Activated CD4-positive, alpha-beta T cell treated with anti-CD3 and anti-CD28 coated beads, Interleukin-2, amount 10 ng/mL, durations not matched to agents 7 days and 5 days (primary cell): ENCODE results near the gene MYMX. TPM values are rescaled to one million over a fixed set of nuclear protein-coding genes. Genes with fewer than 3 reads are reported as not detected.

Source experiments
- CTCF ChIA-PET: fragments of 350-600 bp; sonication (Branson Sonifier 250); formaldehyde crosslinking; loops from one replicate; lab custom pipeline; 2021; ENCODE audit warnings: antibody characterized with exemption; lab: Charles Lee
- POLR2A ChIA-PET: fragments of 350-600 bp; sonication (Branson Sonifier 250); formaldehyde crosslinking; loops from one replicate; lab custom pipeline; 2021; ENCODE audit warnings: antibody characterized with exemption; lab: Charles Lee
- DNase-seq: peaks from one replicate; pipeline ENCODE4 v3.0.0-alpha.2; 2020
- H3K27ac Mint-ChIP-seq: one replicate; pipeline ENCODE4 v1.8.0; 2021; ENCODE audit warnings: mild to moderate bottlenecking, moderate library complexity, mixed read lengths
- H3K27me3 Mint-ChIP-seq: one replicate; pipeline ENCODE4 v1.8.0; 2021; ENCODE audit warnings: mixed read lengths
- H3K36me3 Mint-ChIP-seq: one replicate; pipeline ENCODE4 v1.8.0; 2021; ENCODE audit warnings: low read depth, mixed read lengths
- H3K4me1 Mint-ChIP-seq: one replicate; pipeline ENCODE4 v1.8.0; 2021; ENCODE audit warnings: mixed read lengths
- H3K4me3 Mint-ChIP-seq: one replicate; pipeline ENCODE4 v1.8.0; 2021; ENCODE audit warnings: mild to moderate bottlenecking, moderate library complexity, mixed read lengths
- H3K9me3 Mint-ChIP-seq: one replicate; pipeline ENCODE4 v1.8.0; 2021; ENCODE audit warnings: mixed read lengths
- total RNA-seq, 2 experiments: library from RNA; stranded (reverse); gene quantifications; one replicate each; pipeline ENCODE4 v1.2.3, GENCODE V29; 2021

The MYMX gene
- total RNA-seq, 2 experiments from 2014 or later: not detected

GRCh38 chr6:44211284-44211683 lies 5.4 kb upstream of the MYMX start:
- POLR2A ChIA-PET: no interaction called here
- Mint-ChIP-seq H3K27me3 (peaks cover 13% of the 10 kb centered on the region), H3K36me3 (no peaks in the 10 kb centered on the region), H3K4me3 (no peak overlapping the region), H3K27ac (no peak overlapping the region), H3K9me3 (no peaks in the 10 kb centered on the region), H3K4me1 (no peaks in the 10 kb centered on the region)
- no peak for DNase-seq
- CTCF ChIA-PET: interaction anchor here (0.5 to 1.6 kb wide), 5 partner anchors 10 to 37 kb away, joined by 3 to 7 read pairs (median 4); no protein-coding TSS in a partner anchor

- no peaks in the 10 kb centered on the region for H3K36me3 Mint-ChIP-seq
- no peak overlapping the region for H3K4me3 Mint-ChIP-seq
- no peaks in the 10 kb centered on the region for H3K9me3 Mint-ChIP-seq
- peaks cover 18% of the 10 kb centered on the region for H3K27me3 Mint-ChIP-seq
- POLR2A ChIA-PET: no interaction called here
- DNase-seq: no peak
- CTCF ChIA-PET: no interaction called here
- peaks cover 6% of the 10 kb centered on the region for H3K4me1 Mint-ChIP-seq
- no peak overlapping the region for H3K27ac Mint-ChIP-seq
Measured at GRCh38 chr6:44214307-44214706, 2.4 kb upstream of the MYMX start.

- H3K27me3 Mint-ChIP-seq: peaks cover 15% of the 10 kb centered on the region
- ChIA-PET CTCF (interaction anchor here (1.1 kb wide), 1 partner anchor 20 kb away, joined by 4 read pairs; no protein-coding TSS in a partner anchor), POLR2A (no interaction called here)
- H3K36me3 Mint-ChIP-seq: no peaks in the 10 kb centered on the region
- DNase-seq: no peak
- no peaks in the 10 kb centered on the region for H3K9me3 Mint-ChIP-seq
- peaks cover 23% of the 10 kb centered on the region for H3K4me1 Mint-ChIP-seq
- H3K27ac Mint-ChIP-seq: no peak overlapping the region
- H3K4me3 Mint-ChIP-seq: no peak overlapping the region
Measured at GRCh38 chr6:44217332-44218143, 812 bp downstream of the MYMX start.

DNA sequence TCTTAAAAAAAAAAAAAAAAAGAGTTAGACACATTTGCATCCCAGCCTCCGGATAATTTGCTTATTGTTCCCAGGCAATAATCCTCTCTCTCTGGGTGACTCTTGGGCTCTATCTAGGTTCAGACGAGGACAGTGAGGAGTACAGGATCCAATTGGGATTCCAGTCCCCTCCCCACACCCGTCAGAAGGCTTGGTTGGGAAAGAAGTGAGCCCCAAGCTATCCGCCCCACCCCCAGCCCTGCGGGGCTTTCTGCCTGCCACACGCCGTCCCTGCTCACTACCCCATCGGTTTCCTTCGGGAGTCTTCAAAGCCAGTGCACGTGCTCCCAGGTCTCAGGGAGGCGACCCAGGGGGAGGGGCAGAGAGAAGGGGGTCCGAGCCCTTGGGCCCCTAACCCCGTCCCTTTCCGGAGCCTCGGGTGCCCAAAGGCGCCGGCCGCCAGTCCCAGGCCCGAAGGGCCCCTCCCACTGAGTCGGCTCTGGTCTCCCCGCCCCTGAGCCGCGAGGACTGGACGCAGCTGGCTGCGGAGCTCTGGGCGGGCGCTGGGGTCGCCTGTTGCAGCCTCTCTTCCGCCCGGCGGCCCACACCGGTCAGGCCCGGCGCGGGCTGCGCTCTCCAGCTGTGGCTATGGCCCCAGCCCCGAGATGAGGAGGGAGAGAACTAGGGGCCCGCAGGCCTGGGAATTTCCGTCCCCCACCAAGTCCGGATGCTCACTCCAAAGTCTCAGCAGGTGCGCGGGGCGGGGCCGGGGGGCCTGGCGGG lies 2.5 kb downstream of the MYMX start:
- POLR2A ChIA-PET: no interaction called here
- no peak for DNase-seq
- H3K4me1 Mint-ChIP-seq: peaks cover 33% of the 10 kb centered on the region
- no peak overlapping the region for H3K27ac Mint-ChIP-seq
- no peaks in the 10 kb centered on the region for H3K36me3 Mint-ChIP-seq
- H3K4me3 Mint-ChIP-seq: no peak overlapping the region
- peaks cover 11% of the 10 kb centered on the region for H3K27me3 Mint-ChIP-seq
- no peaks in the 10 kb centered on the region for H3K9me3 Mint-ChIP-seq
- CTCF ChIA-PET: interaction anchor here (0.7 to 1.1 kb wide), 3 partner anchors 15 to 46 kb away, joined by 3 to 4 read pairs (median 3); no protein-coding TSS in a partner anchor

- ChIA-PET POLR2A (no interaction called here), CTCF (interaction anchor here (1.0 to 1.8 kb wide), 3 partner anchors 35 to 126 kb away, joined by 3 to 7 read pairs (median 3); no protein-coding TSS in a partner anchor)
- peak overlapping the region; percentile 16 for H3K4me3 Mint-ChIP-seq
Measured at GRCh38 chr6:44219815-44220784, 3.4 kb downstream of the MYMX start.

DNA sequence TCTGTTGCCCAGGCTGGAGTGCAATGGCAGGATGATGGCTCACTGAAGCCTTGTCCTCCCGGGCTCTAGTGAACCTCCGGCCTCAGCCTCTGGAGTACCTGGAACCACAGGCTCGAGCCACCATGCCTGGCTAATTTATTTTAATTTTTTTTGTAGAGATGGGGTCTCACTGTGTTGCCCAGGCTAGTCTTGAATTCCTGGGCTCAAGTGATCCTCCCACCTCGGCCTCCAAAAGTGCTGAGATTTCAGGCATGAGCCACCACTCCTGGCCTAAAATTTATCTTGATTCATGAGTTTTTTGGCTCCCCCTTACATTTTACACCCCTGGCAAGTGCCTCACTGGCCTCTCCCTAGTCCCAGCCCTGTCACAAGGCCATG lies 4.2 kb downstream of the MYMX start:
- no peak for DNase-seq
- CTCF ChIA-PET: interaction anchor here (0.6 to 1.9 kb wide), 13 partner anchors 9 to 452 kb away, joined by 3 to 11 read pairs (median 3); partner anchors contain the start of genes MRPL14 and TMEM63B
- H3K27ac Mint-ChIP-seq: peak overlapping the region; percentile 46
- no peaks in the 10 kb centered on the region for H3K36me3 Mint-ChIP-seq
- peaks cover 11% of the 10 kb centered on the region for H3K27me3 Mint-ChIP-seq
- peaks cover 44% of the 10 kb centered on the region for H3K4me1 Mint-ChIP-seq
- H3K4me3 Mint-ChIP-seq: peak overlapping the region; percentile 20
- no peaks in the 10 kb centered on the region for H3K9me3 Mint-ChIP-seq
- POLR2A ChIA-PET: no interaction called here

More at GRCh38 chr6:44219815-44220784, 3.4 kb downstream of the MYMX start:
- Mint-ChIP-seq H3K4me1 (peaks cover 41% of the 10 kb centered on the region), H3K27me3 (peaks cover 11% of the 10 kb centered on the region), H3K36me3 (no peaks in the 10 kb centered on the region), H3K27ac (no peak overlapping the region), H3K9me3 (no peaks in the 10 kb centered on the region)
- no peak for DNase-seq

DNA sequence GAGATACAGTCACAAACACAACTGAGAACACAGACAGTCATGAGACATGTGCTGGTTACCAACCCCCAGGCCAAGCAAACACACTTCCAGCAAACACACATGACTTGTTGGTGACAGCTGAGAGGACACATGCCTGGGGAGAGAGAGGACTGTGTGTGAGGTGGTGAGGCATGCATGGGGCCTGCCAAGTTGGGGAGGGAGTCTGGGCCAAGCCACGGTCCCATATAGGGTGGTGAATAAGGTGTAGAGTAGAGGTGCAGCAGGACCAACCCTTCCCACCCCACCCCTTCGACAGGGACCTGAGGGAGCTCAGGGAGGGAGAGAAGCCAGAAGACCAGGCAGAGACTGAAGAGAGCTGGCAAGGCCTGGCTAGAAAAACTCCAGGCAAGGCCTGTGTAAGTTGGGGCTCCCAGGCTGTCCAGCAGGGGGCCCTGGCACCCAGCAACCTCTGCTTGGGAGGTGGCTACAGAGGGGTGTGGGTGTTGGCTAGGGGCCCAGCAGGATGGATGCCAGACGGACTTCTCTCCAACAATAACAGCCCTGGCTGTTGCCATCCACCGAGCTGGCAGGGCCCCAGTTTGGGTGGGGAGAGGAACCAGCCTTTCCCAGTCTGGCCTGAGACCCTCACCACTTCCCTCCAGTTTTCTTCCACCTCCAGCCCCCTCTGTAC lies 4.7 kb downstream of the MYMX start:
- CTCF ChIA-PET: interaction anchor here (0.6 to 1.9 kb wide), 12 partner anchors 8 to 452 kb away, joined by 3 to 11 read pairs (median 3); partner anchors contain the start of genes MRPL14 and TMEM63B
- peak overlapping the region; percentile 46 for H3K27ac Mint-ChIP-seq
- H3K9me3 Mint-ChIP-seq: no peaks in the 10 kb centered on the region
- H3K4me3 Mint-ChIP-seq: peak overlapping the region; percentile 20
- POLR2A ChIA-PET: no interaction called here
- peak; percentile 79 for DNase-seq
- H3K36me3 Mint-ChIP-seq: no peaks in the 10 kb centered on the region
- peaks cover 11% of the 10 kb centered on the region for H3K27me3 Mint-ChIP-seq
- H3K4me1 Mint-ChIP-seq: peaks cover 44% of the 10 kb centered on the region

GRCh38 chr6:44221961-44222335 lies 5.2 kb downstream of the MYMX start:
- Mint-ChIP-seq H3K36me3 (no peaks in the 10 kb centered on the region), H3K9me3 (no peaks in the 10 kb centered on the region), H3K27me3 (peaks cover 11% of the 10 kb centered on the region), H3K4me1 (peaks cover 44% of the 10 kb centered on the region), H3K27ac (no peak overlapping the region), H3K4me3 (no peak overlapping the region)
- no peak for DNase-seq
- POLR2A ChIA-PET: no interaction called here
- CTCF ChIA-PET: interaction anchor here (0.9 to 1.9 kb wide), 8 partner anchors 8 to 453 kb away, joined by 3 to 11 read pairs (median 4); partner anchors contain the start of genes MRPL14 and TMEM63B

DNA sequence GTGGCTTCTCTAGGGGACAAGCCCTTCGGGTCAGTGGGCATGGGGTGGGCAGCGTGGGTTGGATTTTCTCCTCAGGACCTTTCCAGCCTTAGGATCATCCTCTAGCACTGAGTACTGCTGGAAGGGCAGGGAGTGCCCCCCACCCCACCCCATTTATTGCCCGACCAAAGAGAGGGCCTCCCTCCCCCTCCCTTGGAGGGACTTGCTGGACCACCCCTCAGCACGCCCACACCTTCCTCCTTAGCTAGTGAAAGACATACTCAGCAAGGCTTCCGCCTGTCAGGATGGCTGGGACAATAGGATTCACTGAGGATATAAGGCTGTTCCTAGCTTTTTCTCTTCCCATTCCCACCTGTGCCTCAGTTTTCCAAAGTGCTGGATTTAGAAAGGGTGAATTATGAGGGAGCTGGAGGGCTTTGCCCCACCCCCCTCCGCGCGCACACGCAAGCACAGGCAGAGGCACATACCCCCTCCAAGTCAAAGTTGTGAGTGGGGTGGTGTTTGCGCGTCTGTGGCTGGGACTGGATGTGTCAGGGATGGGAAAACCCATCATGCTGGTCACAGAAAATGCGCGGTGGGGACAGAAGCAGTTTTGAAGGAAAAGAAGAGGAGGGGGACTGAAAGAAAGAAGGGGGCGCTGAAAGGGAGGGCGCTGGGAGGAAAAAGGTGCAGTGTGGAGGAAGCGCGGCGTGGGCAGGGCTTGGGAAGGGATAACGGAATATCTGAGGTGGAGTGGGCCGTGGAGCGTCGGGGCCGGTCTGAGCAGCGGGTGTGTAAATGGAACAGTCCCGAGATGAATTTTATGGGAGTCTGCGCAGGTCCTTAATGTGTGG lies 6.0 kb downstream of the MYMX start:
- peaks cover 44% of the 10 kb centered on the region for H3K4me1 Mint-ChIP-seq
- no peaks in the 10 kb centered on the region for H3K36me3 Mint-ChIP-seq
- ChIA-PET CTCF (interaction anchor here (1.0 to 2.5 kb wide), 4 partner anchors 11 to 33 kb away, joined by 3 to 14 read pairs (median 9); no protein-coding TSS in a partner anchor), POLR2A (interaction anchor here (1.0 kb wide), 1 partner anchor 24 kb away, joined by 5 read pairs; the partner anchor contains the start of gene HSP90AB1)
- DNase-seq: no peak
- H3K27me3 Mint-ChIP-seq: peaks cover 11% of the 10 kb centered on the region
- H3K4me3 Mint-ChIP-seq: peak overlapping the region; percentile 74
- H3K9me3 Mint-ChIP-seq: no peaks in the 10 kb centered on the region
- peak overlapping the region; percentile 60 for H3K27ac Mint-ChIP-seq

GRCh38 chr6:44223319-44224028 lies 6.7 kb downstream of the MYMX start, which contains the start of gene SLC29A1:
TSS of gene SLC29A1 (plus strand) at chr6:44223595. CDS start at chr6:44227314, 3,719 bp downstream.
- Mint-ChIP-seq H3K36me3 (no peaks in the 10 kb centered on the region), H3K4me3 (peak within 1 kb of the TSS; percentile 74), H3K9me3 (no peaks in the 10 kb centered on the region), H3K27me3 (peaks cover 5% of the 10 kb centered on the region), H3K27ac (peak within 1 kb of the TSS; percentile 83), H3K4me1 (peaks cover 43% of the 10 kb centered on the region)
- CTCF ChIA-PET: interaction anchor here (0.7 to 2.5 kb wide), 6 partner anchors 11 to 48 kb away, joined by 3 to 14 read pairs (median 4); partner anchors contain the start of gene SLC35B2
- peak; percentile 87 for DNase-seq
- POLR2A ChIA-PET: interaction anchor here (1.0 kb wide), 1 partner anchor 23 kb away, joined by 5 read pairs; the partner anchor contains the start of gene HSP90AB1
